ENCODE data around the gene MBD5.

Gene MBD5

DNA sequence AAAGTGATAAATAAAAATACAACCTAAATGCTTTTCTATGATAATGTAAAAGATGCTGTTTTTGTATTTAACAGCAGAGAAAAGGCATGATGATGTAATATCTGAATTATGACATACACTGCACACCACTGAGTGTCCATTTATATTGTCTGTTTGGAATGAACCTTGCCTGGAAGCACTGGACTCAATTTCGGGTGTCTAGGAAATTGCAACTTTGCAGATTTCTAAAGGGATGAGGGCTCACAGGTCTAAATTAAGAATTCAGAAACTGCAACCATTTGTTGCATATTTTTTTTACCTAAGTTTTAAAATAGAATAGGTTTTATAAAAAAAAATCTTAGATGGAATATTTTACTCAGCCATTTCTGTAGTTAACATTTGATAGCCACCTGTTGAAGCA lies 492.5 kb downstream of the MBD5 start:
- DNase-seq (ENCODE audit: extremely low read depth in 1 of 2, low read depth in 1 of 2), result no peak

GRCh38 chr2:148515120-148515519 lies 494.2 kb downstream of the MBD5 start:
- DNase-seq (ENCODE audit: extremely low read depth in 1 of 2, low read depth in 1 of 2), result no peak

- no peak for DNase-seq (ENCODE audit: extremely low read depth in 1 of 2, low read depth in 1 of 2)
These were observed 495.1 kb downstream of the MBD5 start for GRCh38 chr2:148515976-148516375.

DNA sequence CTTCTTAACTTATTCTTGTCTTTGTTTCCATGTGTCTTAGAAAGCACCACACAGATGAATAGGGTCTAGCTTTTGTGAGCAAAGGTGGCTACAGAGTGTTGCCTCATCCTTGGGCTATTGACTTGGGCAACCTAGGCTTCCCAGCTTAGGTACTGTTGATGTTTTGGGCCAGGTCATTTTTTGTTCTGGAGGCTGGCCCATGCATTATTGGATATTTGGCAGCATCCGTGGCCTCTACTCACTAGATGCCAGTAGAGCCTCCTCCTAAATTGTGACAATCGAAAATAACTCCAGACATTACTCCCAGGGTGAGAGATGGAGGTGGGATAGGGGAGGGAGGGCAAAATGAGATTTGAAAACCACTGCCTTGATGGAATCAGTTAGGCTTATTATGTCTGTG lies 496.4 kb downstream of the MBD5 start:
- DNase-seq (ENCODE audit: extremely low read depth in 1 of 2, low read depth in 1 of 2), result no peak

DNA sequence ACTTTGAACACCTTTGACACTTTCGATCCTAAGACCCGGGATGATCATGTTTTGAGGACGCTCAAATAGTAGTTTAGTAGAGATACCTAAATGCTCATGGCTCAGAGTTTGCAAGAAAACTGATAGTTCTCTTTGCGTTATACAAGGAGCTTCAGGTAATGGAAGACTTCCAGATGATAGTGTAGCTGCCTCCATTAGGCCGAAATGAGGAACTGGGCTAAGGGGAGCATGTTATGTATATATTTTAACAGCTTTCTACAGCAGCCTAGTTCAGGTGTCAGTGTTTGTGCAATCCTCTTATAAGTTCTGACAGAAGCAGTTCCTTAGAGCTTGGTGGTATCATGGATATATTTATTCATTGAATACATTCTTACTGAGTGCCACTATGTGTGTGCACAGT lies 496.9 kb downstream of the MBD5 start:
- no peak for DNase-seq (ENCODE audit: extremely low read depth in 1 of 2, low read depth in 1 of 2)

DNA sequence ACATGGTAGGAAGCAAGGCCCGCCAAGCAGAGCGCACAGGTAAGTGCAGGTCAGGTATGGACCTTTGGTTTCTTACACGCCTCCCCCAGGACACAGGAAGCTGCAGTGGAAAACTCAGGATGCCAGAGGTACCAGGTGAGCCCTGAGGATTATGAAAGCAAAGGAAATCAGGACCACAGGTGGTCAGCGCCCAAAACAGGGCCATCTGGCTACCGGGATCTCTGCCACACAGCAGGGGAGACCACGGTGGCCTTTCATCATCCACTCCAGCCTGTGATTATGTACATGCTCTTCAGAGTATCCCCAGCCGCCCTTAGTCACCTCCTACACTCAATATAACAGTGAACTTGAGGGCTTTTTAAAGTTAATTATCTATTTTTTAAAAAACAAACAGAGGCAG lies 498.1 kb downstream of the MBD5 start:
- DNase-seq (ENCODE audit: extremely low read depth in 1 of 2, low read depth in 1 of 2), result no peak

DNA sequence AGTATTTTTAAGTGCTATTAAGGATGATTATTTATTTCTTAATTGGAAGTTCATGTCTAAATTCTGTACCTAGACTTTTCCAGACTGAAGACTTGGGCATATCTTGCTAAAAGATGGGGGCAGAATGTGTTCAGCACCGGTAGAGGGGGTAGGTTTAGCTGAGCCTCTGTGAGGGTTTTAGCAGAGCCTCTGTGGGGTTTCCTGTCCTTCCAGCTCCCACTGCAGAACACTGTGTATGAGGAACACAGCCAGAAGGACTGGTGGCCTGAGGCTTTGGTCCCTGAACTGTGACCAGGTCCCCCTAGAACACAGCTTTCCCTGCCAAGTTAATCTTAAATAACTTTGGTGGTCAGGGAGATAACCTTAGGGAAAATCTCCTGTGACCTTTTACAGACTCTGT lies 500.3 kb downstream of the MBD5 start:
- no peak for DNase-seq (ENCODE audit: extremely low read depth in 1 of 2, low read depth in 1 of 2)

GRCh38 chr2:148523315-148523714 lies 502.4 kb downstream of the MBD5 start:
- DNase-seq (ENCODE audit: extremely low read depth in 1 of 2, low read depth in 1 of 2), result no peak

DNA sequence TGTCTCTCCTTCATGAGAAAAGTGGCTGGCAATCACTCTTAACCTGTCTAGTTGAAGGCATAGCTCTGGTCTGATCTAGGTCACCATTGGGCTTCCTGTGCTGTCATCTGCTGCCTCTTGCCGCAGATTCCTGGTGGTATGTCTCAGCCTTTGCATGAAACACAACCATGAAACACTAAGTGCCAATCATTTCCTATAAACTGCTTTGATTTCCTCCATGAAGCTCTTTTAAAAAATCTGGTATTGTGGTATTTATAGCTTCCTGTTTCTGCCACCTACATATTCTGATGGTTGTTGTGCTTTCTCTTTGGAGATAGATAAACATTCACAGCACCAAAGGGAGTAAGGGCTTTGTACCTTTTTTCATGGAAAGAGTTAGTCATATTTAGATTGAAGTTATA lies 503.6 kb downstream of the MBD5 start:
- DNase-seq (ENCODE audit: extremely low read depth in 1 of 2, low read depth in 1 of 2), result no peak

DNA sequence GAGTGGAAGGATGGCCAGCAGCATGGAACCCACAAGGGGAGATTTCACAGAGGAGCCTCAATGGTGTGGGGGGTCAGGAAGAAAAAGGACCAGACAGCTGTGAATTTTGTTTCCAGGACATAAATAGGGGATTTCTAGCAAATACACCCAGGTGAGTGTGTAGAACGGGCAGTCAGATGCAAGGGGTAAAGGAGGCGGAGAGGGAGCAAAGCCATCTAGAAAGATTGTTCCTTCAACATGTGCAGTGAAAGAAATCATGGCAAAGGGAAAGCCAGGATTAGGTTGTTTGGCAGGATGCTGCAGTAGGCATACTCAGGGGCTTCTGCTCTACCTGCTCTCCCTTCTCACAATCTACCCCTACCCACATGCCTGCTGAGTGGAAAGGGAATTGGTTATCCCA lies 504.2 kb downstream of the MBD5 start:
- DNase-seq (ENCODE audit: extremely low read depth in 1 of 2, low read depth in 1 of 2), result no peak

GRCh38 chr2:148526509-148527346 lies 505.8 kb downstream of the MBD5 start:
- no peak for DNase-seq (ENCODE audit: extremely low read depth in 1 of 2, low read depth in 1 of 2)

DNA sequence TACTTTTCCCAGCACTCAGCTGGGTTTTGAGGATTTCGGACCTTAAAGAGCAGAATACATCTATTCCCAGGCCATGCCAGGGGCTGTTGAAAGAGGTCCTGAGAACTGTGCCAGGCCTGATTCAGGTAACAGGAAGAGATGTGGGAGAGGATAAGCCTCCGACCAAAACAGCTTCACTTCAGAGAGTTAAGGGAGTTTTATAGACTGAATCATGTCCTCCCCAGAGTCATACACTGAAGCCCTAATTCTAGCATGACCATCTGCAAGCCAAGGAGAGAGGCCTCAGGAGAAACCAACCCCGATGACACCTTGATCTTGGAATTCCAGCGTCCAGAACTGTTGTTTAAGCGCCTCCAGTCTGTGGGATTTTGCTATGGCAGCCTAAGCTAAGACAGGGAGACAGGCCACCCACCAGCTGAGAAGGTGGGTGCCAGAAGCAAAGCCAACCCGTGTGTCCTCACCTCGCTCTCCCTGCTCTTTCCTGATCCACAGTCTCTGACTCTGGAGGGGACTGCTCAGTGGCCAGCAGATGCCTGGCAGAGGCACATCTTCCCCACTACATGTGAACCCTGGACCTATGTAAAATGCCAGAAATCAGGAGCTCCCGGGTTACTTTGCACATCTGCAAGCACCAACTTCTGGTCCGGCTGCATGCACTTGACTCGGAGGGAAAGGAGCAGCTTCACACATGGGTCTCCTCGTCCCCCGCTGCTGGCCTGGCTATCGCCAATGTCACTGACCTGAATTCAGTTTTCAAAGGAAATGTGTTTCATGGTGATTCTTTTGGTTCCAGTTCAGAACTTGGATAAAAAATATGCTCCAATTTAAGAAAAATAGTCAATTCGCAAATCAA lies 506.8 kb downstream of the MBD5 start:
- DNase-seq (ENCODE audit: extremely low read depth in 1 of 2, low read depth in 1 of 2), result no peak

- no peak for DNase-seq (ENCODE audit: extremely low read depth in 1 of 2, low read depth in 1 of 2)
These were observed 507.6 kb downstream of the MBD5 start for GRCh38 chr2:148528356-148529064.

DNA sequence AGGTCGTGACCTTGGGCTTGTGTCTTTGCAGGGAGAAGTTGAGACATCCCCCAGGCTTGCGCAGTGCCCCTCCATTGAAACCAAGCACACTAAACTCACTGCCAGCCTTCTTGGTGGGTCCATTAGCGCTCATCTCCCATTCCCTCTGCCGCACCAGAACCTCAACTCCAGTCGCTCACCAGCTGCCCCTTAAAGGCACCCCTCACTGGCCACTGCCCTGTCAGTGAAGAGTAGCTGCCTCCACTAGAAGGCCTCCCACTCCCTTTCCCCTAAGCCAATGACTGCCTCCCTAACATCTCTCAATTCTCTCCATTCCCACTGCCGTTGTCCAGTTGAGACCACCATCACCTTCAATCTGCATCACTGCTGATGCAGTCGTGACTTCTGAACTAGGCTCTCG lies 508.9 kb downstream of the MBD5 start:
- no peak for DNase-seq (ENCODE audit: extremely low read depth in 1 of 2, low read depth in 1 of 2)

DNA sequence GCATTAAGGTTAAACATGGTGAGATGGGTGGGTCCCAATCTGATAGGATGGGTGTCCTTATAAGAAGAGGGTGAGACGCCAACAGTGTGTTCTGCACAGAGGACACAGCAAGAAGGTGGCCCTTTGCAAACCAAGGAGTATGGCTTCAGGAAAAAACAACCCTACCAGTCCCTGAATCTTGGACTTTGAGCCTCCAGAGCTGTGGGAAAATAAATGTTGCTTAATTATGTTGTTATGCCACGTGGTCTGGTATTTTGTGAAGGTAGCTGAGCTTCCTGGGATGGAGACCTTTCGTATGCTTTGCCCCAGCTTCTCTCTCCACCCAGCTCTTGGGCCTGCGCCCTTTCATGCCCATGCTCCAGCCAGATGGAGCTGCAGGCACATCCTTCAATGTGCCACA lies 509.5 kb downstream of the MBD5 start:
- no peak for DNase-seq (ENCODE audit: extremely low read depth in 1 of 2, low read depth in 1 of 2)

DNA sequence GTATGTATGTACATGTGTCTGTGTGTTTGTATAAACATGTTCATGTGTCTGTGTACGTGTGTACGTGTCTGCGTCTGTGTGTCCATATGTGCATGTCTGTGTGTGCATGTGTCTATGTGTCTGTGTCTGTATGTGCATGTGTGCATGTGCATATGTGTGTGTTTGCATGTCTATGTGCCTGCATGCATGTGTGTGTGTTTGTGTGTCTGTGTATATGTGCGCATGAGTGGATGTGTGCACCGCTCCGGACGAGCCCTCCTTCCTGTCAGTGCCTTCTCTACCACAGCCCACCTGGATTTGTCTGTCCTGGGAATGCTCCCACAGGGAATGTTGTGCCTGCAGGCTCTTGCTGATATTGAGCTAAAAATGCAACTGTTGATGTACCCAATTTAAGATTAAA lies 510.3 kb downstream of the MBD5 start:
- no peak for DNase-seq (ENCODE audit: extremely low read depth in 1 of 2, low read depth in 1 of 2)

- DNase-seq (ENCODE audit: extremely low read depth in 1 of 2, low read depth in 1 of 2), result no peak
These were observed 511.0 kb downstream of the MBD5 start for GRCh38 chr2:148531669-148532428.

- DNase-seq (ENCODE audit: extremely low read depth in 1 of 2, low read depth in 1 of 2), result no peak
These were observed 512.1 kb downstream of the MBD5 start for GRCh38 chr2:148533004-148533403.

DNA sequence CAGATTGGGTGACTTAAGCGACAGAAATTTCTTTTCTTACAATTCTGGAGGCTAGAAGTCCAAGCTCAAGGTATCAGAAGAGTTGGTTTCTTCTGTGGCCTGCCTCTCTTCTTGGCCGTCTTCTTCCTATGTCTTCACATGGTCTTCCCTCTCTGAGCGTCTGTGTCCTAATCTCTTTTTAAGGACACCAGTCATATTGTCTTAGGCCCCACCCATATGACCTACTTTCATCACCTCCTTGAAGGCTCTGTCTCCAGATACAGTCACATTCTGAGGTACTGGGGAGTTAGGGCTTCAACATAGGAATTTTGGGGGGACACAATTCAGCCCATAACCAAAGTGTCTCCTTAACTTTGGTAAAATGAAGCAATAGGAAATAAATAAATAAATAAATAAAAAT lies 512.8 kb downstream of the MBD5 start:
- no peak for DNase-seq (ENCODE audit: extremely low read depth in 1 of 2, low read depth in 1 of 2)

GRCh38 chr2:148534416-148535204 lies 513.7 kb downstream of the MBD5 start:
- no peak for DNase-seq (ENCODE audit: extremely low read depth in 1 of 2, low read depth in 1 of 2)

Data from stimulated activated CD8-positive, alpha-beta memory T cell treated with anti-CD3 and anti-CD28 coated beads, Interleukin-7, amount 100 ng/mL, for 48 hours (primary cell).